HCT116 (cell line): ENCODE measurements around the gene CST8. TPM values are rescaled to one million over a fixed set of nuclear protein-coding genes. Genes with fewer than 3 reads are reported as not detected.

Source experiments
- ATAC-seq: fragments of 200-7000 bp; cut with Tn5 transposase; 2 replicates; pipeline ENCODE4 v1.9.1; 2020; ENCODE audit warnings: mild to moderate bottlenecking, moderate library complexity
- BruUV-seq: library from RNA; stranded (reverse); fragments of 400-500 nt; replicated peaks from 2 replicates; lab custom pipeline; 2021; lab: Mats Ljungman, UMichigan
- CTCF ChIA-PET: fragments of 300-600 bp; sonication (Branson Sonifier 250); formaldehyde crosslinking; loops from one replicate; lab custom pipeline; 2021; ENCODE audit warnings: antibody characterized with exemption; lab: Charles Lee
- POLR2A ChIA-PET: fragments of 300-600, 350-600 bp; sonication (Branson Sonifier 250); formaldehyde crosslinking; loops from one replicate; lab custom pipeline; 2021; ENCODE audit warnings: antibody characterized with exemption; lab: Charles Lee
- RAD21 ChIA-PET, 2 experiments: fragments of 300-600 bp; sonication (Branson Sonifier 250); formaldehyde crosslinking; loops; one replicate each; lab custom pipeline; 2023; ENCODE audit warnings: low total read pairs in 2 of 2; ENCODE audit not compliant: uncharacterized antibody in 2 of 2, unreplicated experiment in 2 of 2, low non-redundant PET in 1 of 2; lab: Charles Lee
- DNase-seq: peaks from one replicate; pipeline ENCODE4 v3.0.0-alpha.2; 2010; ENCODE audit warnings: low read depth, low spot score
- H2AFZ ChIP-seq: fragments of 200-600 bp; shearing (Covaris generic), sonication (generic); 2 replicates; pipeline ENCODE4 v1.6.1; 2017; ENCODE audit warnings: low read depth, mixed run types, mixed read lengths, antibody characterized with exemption, low read length; ENCODE audit not compliant: poor library complexity, severe bottlenecking
- H3K27ac ChIP-seq: 2 replicates; pipeline ENCODE4 v1.5.1; 2012; ENCODE audit warnings: low read depth, low read length
- H3K27me3 ChIP-seq: fragments of 200-600 bp; sonication (generic); 2 replicates; pipeline ENCODE4 v1.6.1; 2016; ENCODE audit warnings: mixed run types, low read length, mixed read lengths; ENCODE audit not compliant: insufficient read depth
- H3K36me3 ChIP-seq, 2 experiments: fragments of 200-500 bp in 1 of 2; fragments of 200-600 bp in 1 of 2; sonication (Bioruptor generic) in 1 of 2; sonication (generic) in 1 of 2; 2 replicates each; pipeline versions ENCODE4 v1.5.1 to v1.6.1; 2014 to 2016; ENCODE audit warnings: low read length in 2 of 2, inconsistent platforms in 1 of 2, mixed read lengths in 1 of 2, mixed run types in 1 of 2; ENCODE audit not compliant: insufficient read depth in 2 of 2, control insufficient read depth in 1 of 2
- H3K4me1 ChIP-seq, 2 experiments: fragments of 200-600 bp in 1 of 2; sonication (generic) in 1 of 2; 2 replicates each; pipeline versions ENCODE4 v1.5.1 to v1.6.1; 2012 to 2017; ENCODE audit warnings: low read length in 2 of 2, inconsistent platforms in 1 of 2, mild to moderate bottlenecking in 1 of 2, mixed read lengths in 1 of 2, mixed run types in 1 of 2, moderate library complexity in 1 of 2; ENCODE audit not compliant: insufficient read depth in 2 of 2, control insufficient read depth in 1 of 2
- H3K4me2 ChIP-seq: fragments of 200-600 bp; sonication (generic); 2 replicates; pipeline ENCODE4 v1.6.1; 2017; ENCODE audit warnings: mixed run types, low read length, mixed read lengths
- H3K4me3 ChIP-seq, 2 experiments: fragments of 200-600 bp in 1 of 2; sonication (generic) in 1 of 2; replicated peaks in 1 of 2; 2 replicates each; pipeline ENCODE4 v1.5.1; 2011 to 2016; ENCODE audit warnings: low read length in 2 of 2, control low read depth in 1 of 2, low read depth in 1 of 2, mild to moderate bottlenecking in 1 of 2, mixed read lengths in 1 of 2, mixed run types in 1 of 2
- H3K79me2 ChIP-seq: fragments of 200-600 bp; sonication (generic); 2 replicates; pipeline ENCODE4 v1.6.1; 2017; ENCODE audit warnings: mild to moderate bottlenecking, mixed run types, low read length, moderate library complexity, mixed read lengths; ENCODE audit not compliant: insufficient read depth
- H3K9ac ChIP-seq: fragments of 200-600 bp; sonication (generic); 2 replicates; pipeline ENCODE4 v1.6.1; 2016; ENCODE audit warnings: low read length, mixed read lengths
- H3K9me2 ChIP-seq: fragments of 200-600 bp; sonication (generic), shearing (Covaris generic); 2 replicates; pipeline ENCODE4 v1.6.1; 2017; ENCODE audit warnings: mixed run types, mild to moderate bottlenecking, moderate library complexity; ENCODE audit not compliant: insufficient read depth
- H3K9me3 ChIP-seq, 2 experiments: fragments of 200-500 bp in 1 of 2; fragments of 200-600 bp in 1 of 2; sonication (Bioruptor generic) in 1 of 2; sonication (generic) in 1 of 2; 2 replicates each; pipeline ENCODE4 v1.6.1; 2014 to 2017; ENCODE audit warnings: low read length in 2 of 2, mixed read lengths in 2 of 2, inconsistent platforms in 1 of 2, low read depth in 1 of 2, mild to moderate bottlenecking in 1 of 2, mixed run types in 1 of 2, moderate library complexity in 1 of 2; ENCODE audit not compliant: control insufficient read depth in 1 of 2, insufficient read depth in 1 of 2
- H4K20me1 ChIP-seq: fragments of 200-600 bp; sonication (generic), shearing (Covaris generic); 2 replicates; pipeline ENCODE4 v1.6.1; 2017; ENCODE audit warnings: mixed run types, mild to moderate bottlenecking, moderate library complexity; ENCODE audit not compliant: insufficient read depth
- CEBPB ChIP-seq: IDR thresholded peaks from 2 replicates; pipeline ENCODE4 v1.6.1; 2012; ENCODE audit warnings: low read depth
- ELF1 ChIP-seq: IDR thresholded peaks from 2 replicates; pipeline ENCODE4 v1.6.1; 2012; ENCODE audit warnings: low read depth, borderline replicate concordance
- EZH2 ChIP-seq: fragments of 200-600 bp; sonication (generic); IDR thresholded peaks from 2 replicates; pipeline ENCODE4 v1.6.1; 2017; ENCODE audit warnings: antibody characterized with exemption, mixed run types
- FOSL1 ChIP-seq: IDR thresholded peaks from 2 replicates; pipeline ENCODE4 v1.6.1; 2012; ENCODE audit warnings: low read depth
- RAD21 ChIP-seq: IDR thresholded peaks from 2 replicates; pipeline ENCODE4 v1.6.1; 2012; ENCODE audit warnings: low read depth, mild to moderate bottlenecking
- TCF7L2 ChIP-seq: IDR thresholded peaks from 2 replicates; pipeline ENCODE4 v1.7.0; 2011; ENCODE audit warnings: borderline replicate concordance, inconsistent platforms; ENCODE audit not compliant: insufficient read depth, insufficient read length; ENCODE audit errors: extremely low read depth
- ZFX ChIP-seq: fragments of 450-650 bp; IDR thresholded peaks from 2 replicates; pipeline ENCODE4 v1.6.1; 2017
- intact Hi-C: fragments of 100-400 bp; cut with micrococcal nuclease; formaldehyde crosslinking; loops from 2 replicates; pipeline ENCODE4 v1.10.0; 2022
- total RNA-seq: library from RNA; stranded (reverse); gene quantifications from one replicate; pipeline ENCODE4 v1.2.1, GENCODE V29; 2021; ENCODE audit not compliant: unreplicated experiment
- TF ChIP-seq, protein P1 (sequence below): IDR thresholded peaks from 2 replicates; pipeline ENCODE4 v1.6.1; 2011; ENCODE audit warnings: mild to moderate bottlenecking, low read length, moderate library complexity; ENCODE audit not compliant: insufficient replicate concordance; ENCODE audit errors: extremely low read depth
- TF ChIP-seq, protein P2 (sequence below): IDR thresholded peaks from 2 replicates; pipeline ENCODE4 v1.6.1; 2012
- TF ChIP-seq, protein P3 (sequence below): IDR thresholded peaks from 2 replicates; pipeline ENCODE4 v1.6.1; 2012; ENCODE audit warnings: low read depth

Gene CST8
- total RNA-seq, 1 experiment from 2014 or later, result not detected

DNA sequence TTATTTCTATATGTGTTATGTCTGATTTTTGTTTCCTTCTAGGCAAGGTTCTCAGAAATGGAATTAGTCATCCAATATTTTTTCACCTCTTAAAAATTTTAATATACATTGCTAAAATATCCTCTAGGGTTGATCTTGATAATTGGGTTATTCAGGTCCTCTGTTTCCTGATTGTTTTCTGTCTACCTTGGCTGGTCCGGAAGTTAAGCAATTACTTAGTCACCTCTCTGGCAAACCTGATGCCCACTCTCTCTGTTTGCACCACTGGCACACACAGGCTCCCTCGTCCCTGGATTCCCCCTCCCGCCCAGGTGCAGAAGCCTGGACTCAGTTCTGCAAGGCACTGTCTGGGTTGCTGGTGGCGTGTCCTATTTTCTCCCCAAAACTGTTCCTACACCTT, 49.7 kb downstream of the CST8 start:
- TF ChIP-seq TCF7L2 (no peak), CEBPB (0 out of 2 replicates have a peak, but pooled peaks have one; percentile 14), RAD21 (no peak), EZH2 (no peak)
- TF ChIP-seq, protein P1, sequence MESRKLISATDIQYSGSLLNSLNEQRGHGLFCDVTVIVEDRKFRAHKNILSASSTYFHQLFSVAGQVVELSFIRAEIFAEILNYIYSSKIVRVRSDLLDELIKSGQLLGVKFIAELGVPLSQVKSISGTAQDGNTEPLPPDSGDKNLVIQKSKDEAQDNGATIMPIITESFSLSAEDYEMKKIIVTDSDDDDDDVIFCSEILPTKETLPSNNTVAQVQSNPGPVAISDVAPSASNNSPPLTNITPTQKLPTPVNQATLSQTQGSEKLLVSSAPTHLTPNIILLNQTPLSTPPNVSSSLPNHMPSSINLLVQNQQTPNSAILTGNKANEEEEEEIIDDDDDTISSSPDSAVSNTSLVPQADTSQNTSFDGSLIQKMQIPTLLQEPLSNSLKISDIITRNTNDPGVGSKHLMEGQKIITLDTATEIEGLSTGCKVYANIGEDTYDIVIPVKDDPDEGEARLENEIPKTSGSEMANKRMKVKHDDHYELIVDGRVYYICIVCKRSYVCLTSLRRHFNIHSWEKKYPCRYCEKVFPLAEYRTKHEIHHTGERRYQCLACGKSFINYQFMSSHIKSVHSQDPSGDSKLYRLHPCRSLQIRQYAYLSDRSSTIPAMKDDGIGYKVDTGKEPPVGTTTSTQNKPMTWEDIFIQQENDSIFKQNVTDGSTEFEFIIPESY, result no peak
- TF ChIP-seq, protein P2, sequence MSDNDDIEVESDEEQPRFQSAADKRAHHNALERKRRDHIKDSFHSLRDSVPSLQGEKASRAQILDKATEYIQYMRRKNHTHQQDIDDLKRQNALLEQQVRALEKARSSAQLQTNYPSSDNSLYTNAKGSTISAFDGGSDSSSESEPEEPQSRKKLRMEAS, result no peak
- TF ChIP-seq, all 23 proteins: peak for 1
- no peaks in the 10 kb centered on the region for H3K27me3 ChIP-seq
- H3K9me3 ChIP-seq, result no peaks in the 10 kb centered on the region
- H2AFZ ChIP-seq, result no peak overlapping the region
- no peaks in the 10 kb centered on the region for H3K79me2 ChIP-seq
- ChIA-PET RAD21 (no interaction called here), POLR2A (no interaction called here), CTCF (no interaction called here)
- H3K9ac ChIP-seq, result no peak overlapping the region
- H4K20me1 ChIP-seq, result no peaks in the 10 kb centered on the region
- intact Hi-C loops, result no loop called here
- H3K27ac ChIP-seq, result no peak overlapping the region
- no peaks in the 10 kb centered on the region for H3K9me2 ChIP-seq
- peaks cover 0 to 8% of the 10 kb centered on the region in 2 experiments; a peak in 1 of 4 replicates for H3K4me1 ChIP-seq
- H3K4me3 ChIP-seq, result no peak overlapping the region
- no peaks in the 10 kb centered on the region for H3K36me3 ChIP-seq
- BruUV-seq, result no TSS peak
- DNase-seq (no peak), ATAC-seq (no peak)
- H3K4me2 ChIP-seq, result no peak overlapping the region

DNA sequence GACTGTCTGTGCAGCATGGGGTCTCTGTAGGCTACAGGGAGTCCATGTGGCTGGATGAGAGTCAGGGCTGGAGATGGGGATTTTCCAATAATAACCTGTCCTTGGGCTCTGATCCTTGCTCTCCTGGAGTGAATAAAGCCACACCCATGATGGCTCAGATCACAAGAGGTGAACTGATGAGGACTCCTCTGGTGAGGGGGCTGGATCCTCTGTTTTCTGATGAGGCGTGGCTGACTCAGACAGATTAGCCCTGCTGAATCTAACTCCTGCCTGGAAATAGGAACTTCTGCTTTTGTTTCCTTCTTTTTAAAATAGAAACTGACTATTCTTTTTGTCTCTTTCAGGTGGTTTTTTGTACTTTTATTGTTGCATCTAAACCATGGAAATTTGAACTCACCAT, 50.4 kb downstream of the CST8 start:
- H2AFZ ChIP-seq, result no peak overlapping the region
- CTCF ChIA-PET, result no interaction called here
- ATAC-seq, result peak; percentile 46; the same call in 1 of the 2 replicates
- intact Hi-C loops, result no loop called here
- H3K79me2 ChIP-seq, result no peaks in the 10 kb centered on the region
- H3K36me3 ChIP-seq, result no peaks in the 10 kb centered on the region
- no peak overlapping the region for H3K27ac ChIP-seq
- H3K9me2 ChIP-seq, result no peaks in the 10 kb centered on the region
- H4K20me1 ChIP-seq, result no peaks in the 10 kb centered on the region
- RAD21 ChIA-PET, result no interaction called here
- no peaks in the 10 kb centered on the region for H3K9me3 ChIP-seq
- H3K4me1 ChIP-seq, result peaks cover 0 to 8% of the 10 kb centered on the region in 2 experiments; a peak in 1 of 4 replicates
- BruUV-seq, result no TSS peak
- H3K9ac ChIP-seq, result no peak overlapping the region
- H3K27me3 ChIP-seq, result no peaks in the 10 kb centered on the region
- no peak overlapping the region for H3K4me3 ChIP-seq
- peak overlapping the region; percentile 25; the same call in 1 of the 2 replicates for H3K4me2 ChIP-seq
- no peak for DNase-seq
- POLR2A ChIA-PET, result no interaction called here
- TF ChIP-seq ELF1, result no peak
- TF ChIP-seq FOSL1, result peak; percentile 26; the same call in 1 of the 2 replicates
- TF ChIP-seq, protein P3, sequence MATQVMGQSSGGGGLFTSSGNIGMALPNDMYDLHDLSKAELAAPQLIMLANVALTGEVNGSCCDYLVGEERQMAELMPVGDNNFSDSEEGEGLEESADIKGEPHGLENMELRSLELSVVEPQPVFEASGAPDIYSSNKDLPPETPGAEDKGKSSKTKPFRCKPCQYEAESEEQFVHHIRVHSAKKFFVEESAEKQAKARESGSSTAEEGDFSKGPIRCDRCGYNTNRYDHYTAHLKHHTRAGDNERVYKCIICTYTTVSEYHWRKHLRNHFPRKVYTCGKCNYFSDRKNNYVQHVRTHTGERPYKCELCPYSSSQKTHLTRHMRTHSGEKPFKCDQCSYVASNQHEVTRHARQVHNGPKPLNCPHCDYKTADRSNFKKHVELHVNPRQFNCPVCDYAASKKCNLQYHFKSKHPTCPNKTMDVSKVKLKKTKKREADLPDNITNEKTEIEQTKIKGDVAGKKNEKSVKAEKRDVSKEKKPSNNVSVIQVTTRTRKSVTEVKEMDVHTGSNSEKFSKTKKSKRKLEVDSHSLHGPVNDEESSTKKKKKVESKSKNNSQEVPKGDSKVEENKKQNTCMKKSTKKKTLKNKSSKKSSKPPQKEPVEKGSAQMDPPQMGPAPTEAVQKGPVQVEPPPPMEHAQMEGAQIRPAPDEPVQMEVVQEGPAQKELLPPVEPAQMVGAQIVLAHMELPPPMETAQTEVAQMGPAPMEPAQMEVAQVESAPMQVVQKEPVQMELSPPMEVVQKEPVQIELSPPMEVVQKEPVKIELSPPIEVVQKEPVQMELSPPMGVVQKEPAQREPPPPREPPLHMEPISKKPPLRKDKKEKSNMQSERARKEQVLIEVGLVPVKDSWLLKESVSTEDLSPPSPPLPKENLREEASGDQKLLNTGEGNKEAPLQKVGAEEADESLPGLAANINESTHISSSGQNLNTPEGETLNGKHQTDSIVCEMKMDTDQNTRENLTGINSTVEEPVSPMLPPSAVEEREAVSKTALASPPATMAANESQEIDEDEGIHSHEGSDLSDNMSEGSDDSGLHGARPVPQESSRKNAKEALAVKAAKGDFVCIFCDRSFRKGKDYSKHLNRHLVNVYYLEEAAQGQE, result no peak
- TF ChIP-seq ZFX, result no peak
